Fibroblast of skin of left biceps (primary cell): ENCODE measurements around the gene GRIN1.
"Not testable (repeated sequence)": the region's sequence is repeated elsewhere in the genome, so short reads cannot be mapped to it uniquely, and the experiment has no call there.

Experiments
- DNase-seq, 2 experiments: peaks; one replicate each; pipeline ENCODE4 v3.0.0-alpha.2; 2013; ENCODE audit warnings: low read depth in 2 of 2

The GRIN1 gene

DNA sequence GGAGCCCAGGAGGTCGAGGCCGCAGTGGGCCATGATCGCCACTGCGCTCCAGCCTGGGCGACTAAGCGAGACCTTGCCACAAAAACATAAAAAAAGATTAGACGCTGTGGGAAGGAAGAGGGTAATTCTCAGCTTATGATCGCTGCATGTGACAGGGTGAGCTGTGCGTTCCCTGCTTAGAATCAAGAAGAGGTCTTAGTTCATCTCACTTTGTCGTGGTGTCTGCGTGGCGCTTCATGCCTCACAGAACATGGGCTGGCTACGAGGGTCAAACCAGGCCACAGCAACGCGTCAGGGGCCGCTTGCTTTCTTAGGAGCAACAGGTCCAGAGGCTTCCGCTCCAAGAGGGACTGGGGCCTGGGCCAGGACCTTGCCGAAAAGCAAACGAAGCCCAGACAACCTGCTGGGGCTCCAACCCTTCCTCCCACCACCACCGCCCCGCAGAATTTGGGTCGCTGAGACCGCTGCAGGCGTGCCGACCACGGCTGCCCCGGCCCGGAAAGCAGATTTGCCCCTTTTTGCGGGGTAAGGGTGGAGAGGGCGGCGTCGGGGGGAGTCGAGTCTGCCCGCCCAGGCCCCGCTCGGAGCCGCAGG is 10.0 kb upstream of the GRIN1 start:
- DNase-seq: no peak

DNA sequence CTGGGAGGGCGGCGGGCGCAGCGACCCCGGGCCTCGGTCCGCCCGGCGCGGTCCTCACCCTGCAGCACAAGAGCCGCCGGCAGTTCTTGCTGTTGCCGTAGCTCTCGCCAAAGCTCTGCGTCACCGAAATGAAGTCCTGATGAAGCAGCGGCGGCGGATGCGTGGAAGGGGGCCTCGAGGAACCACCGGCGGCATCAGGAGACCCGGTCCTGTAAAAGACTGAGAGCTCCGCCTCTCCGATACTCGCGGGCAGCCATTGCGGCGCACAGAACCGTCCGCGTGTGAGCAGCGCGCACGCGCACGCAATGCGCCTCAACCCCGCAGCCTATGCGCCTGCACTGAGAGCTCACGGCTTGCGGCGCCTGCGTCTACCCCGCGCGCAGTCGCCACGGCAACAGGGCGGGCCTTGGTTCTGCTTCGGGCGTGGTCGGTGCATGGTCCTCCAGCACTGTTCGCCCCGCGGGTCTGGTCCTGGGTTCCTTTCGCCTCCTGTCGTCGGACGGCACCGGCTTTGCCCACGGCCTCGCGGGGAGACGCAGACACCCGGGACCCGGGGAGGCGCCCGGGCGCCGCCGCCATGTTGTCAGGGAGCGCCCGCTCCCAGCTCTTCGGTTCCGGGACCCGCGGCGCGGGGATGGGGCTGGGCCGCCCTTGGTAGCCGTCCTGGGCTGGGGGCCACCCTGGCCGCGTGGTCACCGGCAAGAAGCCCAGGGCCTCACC is 9.3 kb upstream of the GRIN1 start:
- DNase-seq: peak; percentile 67 to 71

DNA sequence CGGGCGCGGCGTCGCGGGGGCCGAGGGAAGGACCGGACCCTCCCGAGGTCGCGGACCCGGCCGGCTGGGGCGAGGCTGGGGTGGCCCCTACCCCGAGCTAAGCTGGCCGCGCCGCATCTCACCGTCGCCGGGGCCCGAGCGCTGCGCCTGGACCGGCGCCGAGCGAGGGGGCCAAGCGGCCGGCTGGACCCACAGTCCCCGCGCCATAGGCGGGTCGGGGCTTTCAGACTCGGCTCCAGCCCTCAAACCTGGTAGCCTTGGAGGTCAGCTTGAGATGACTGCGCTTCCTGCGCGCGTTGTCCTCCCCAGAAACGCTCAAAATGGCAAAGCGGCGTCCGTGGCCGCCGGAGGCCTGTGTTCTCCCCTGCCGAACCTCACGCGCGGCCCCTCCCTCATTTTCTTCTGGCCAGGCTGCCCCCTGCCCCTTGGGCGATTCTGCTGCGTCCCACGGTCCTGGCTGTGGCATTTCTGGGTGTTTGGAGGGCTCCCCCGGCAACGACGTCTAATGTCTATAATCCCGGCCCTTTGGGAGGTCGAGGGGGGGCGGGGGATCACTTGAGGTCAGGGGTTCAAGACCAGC is 8.7 kb upstream of the GRIN1 start:
- no peak for DNase-seq

DNA sequence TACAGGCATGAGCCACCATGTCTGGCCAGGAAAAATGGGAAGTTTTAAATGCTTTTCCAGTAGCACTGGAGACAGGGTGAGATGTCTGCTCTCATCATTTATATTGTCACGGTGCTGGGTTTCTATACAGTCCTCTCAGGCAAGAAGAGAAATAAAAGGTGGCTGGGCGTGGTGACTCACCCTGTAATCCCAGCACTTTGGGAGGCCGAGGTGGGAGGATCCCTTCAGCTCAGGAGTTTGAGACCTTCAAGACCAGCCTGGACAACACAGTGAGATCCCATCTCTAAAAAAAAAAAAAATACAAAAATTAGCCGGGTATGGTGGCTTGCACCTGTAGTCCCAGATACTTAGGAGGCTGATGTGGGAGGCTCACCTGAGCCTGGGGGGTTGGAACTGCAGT is 4.8 kb upstream of the GRIN1 start:
- no peak for DNase-seq

DNA sequence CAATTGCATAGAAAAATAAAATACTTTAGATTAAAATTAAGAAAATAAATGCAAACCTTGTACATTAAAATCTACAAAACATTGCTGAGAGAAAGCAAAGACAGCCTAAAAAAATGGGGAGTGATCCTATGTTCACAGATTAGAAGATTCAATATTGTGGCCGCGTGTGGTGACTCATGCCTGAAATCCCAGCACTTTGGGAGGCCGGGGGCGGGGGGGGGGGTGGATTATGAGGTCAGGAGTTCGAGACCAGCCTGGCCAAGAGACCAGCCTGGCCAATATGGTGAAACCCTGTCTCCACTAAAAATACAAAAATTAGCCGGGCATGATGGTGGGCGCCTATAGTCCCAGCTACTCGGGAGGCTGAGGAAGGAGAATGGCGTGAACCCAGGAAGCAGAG is 3.8 kb upstream of the GRIN1 start:
- DNase-seq: not testable (repeated sequence)

DNA sequence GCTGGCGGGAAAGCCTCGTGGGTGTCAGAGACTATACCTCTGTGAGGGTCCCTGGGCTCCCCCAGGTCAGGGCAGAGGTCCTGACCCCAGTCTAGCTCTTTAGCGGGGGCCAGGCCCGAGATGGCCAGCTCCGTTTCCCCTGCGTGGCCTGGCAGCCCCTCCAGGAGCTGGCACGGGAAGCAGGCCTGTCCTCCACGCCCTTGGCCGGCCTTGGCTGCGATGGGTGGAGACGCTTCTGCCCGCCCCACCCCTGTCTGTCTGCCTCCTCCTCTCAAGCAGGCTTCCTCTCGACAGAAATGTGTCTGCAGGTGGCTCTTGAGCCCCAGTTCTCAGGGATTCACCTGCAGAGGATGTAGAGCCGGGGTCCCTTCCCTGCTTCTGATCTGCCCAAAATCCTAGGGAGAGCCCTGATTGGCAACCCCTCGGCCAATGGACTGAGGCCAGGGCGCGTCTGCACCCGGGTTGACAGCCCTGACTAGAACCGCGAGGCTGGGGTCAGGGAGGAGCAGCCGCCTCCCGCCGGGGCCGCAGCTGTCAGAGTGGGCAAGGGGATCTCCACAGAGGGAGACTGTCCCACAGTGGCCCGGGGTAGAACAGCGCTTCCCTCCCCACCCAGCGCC is 2.6 kb upstream of the GRIN1 start:
- no peak for DNase-seq

DNA sequence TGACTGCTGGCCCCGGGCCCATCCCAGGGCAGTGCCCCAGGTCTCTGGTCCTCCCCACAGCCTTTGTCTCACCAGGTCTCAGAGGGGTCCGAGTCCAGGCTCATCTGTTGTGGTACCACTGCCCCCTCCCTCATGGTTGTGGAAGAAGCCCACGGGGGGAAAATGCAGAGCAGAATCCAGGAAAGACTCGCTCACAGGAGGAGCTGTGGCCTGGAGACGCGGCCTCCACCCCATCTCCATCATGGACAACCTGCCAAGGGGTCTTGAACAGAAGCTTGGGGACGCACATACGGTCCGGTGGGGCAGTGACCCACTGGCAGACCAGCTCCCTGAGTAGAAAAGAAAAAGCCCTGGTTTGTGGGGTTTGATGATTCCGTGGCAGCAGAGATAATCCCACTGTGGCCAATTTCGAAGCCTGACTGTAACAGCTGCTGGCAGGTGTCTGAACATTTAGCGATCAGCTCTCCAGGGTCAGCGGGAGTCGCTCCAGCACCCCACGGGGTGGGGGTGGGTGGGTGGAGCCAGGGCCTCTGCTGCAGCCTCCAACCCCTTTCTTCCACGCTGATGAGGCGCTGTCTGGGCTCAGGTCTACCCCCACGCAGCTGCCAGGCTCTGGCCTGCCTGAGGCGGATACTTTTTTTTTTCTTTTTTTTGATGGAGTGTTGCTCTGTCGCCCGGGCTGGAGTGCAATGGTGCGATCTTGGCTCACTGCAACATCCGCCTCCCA is 1.9 kb upstream of the GRIN1 start:
- no peak for DNase-seq

DNA sequence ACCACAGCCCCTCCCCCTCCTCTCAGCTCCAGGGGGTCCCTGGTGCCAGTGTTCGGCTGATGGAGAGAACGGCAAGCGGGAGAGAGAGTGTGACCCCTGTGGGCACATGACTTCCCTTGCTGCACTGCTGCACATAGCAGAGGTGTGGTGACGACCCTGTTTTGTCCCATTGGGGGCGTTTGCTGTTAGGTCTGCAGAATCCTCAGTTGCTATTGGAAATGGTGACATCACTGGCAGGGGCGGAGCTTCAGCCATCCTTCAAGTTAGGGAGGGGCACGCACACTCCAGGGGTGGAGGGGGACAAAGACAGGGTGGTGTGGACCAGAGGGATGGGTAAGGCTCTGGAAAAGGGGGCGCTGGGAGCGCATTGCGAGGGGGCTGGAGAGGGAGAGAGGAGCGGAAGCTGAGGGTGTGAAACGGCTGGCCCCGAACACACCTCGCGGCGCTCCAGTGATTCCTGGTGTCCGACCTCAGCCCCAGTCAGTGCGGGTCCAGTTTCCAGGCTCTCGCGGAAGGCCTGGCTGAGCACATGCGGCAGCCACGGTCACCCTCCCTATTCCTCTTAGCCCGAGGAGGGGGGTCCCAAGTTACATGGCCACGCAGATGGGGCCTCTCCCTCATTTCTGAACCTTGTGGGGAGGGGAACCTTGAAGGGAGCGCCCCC is 764 bp upstream of the GRIN1 start:
- no peak for DNase-seq

DNA sequence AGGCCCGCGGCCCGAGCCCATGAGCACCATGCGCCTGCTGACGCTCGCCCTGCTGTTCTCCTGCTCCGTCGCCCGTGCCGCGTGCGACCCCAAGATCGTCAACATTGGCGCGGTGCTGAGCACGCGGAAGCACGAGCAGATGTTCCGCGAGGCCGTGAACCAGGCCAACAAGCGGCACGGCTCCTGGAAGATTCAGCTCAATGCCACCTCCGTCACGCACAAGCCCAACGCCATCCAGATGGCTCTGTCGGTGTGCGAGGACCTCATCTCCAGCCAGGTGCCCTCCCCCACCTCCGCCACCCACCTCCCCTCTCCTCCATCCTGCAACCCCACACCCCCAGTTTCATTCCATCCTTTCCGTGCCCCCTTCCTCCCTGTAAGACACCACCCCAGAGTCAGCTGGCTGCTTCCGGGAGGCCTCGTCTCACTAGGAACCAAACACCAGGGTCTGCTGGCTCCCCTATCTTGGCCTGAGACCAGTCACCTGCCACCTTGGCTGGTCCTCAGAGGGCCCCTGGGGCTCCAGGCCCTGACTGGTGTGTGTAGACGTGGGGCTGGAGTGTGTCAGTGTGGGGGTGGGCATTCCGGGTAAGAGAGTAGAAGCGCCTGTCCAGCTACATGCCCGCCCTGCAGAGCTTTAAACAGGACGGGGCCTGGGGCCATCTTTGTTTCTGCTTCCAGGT is 655 bp downstream of the GRIN1 start:
- DNase-seq: no peak

DNA sequence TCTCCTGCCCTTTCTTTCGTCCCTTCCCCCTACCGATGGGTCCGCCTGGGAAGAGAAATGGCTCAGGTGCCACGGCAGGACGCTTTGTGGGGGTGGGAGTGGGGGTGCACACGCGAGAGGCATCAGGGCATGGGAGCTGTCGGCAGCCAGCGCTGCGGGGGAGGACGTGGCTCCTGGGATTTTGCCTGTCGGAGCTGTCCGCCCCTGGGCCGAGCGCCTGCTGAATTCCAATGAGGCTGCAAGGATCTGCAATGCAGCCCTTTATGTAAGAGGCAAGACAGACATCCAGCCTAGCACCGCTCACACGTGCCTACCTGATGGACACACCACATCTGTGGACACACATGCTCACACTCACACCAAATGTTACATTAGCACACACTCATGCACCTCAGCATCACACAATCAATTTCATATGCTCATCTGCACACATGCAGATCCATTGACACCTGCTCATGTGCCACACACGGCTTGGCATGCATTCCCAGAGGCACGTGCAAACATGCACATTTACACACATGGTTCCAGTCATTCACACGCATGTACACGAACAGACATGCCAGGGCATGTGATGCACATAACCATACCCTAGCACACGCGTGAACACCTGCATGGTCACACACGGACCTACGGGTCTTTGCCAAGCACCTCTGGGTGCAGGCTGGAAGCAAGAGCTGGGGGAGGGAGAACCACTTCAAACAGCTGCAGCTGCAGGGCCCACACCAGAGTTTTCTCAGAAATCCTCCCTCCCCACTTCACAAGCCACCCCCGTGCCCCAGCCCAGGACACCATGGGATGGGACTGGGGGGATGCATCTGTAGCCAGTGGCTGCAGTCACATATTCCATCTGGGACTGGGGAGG is 1.4 kb downstream of the GRIN1 start:
- no peak for DNase-seq

DNA sequence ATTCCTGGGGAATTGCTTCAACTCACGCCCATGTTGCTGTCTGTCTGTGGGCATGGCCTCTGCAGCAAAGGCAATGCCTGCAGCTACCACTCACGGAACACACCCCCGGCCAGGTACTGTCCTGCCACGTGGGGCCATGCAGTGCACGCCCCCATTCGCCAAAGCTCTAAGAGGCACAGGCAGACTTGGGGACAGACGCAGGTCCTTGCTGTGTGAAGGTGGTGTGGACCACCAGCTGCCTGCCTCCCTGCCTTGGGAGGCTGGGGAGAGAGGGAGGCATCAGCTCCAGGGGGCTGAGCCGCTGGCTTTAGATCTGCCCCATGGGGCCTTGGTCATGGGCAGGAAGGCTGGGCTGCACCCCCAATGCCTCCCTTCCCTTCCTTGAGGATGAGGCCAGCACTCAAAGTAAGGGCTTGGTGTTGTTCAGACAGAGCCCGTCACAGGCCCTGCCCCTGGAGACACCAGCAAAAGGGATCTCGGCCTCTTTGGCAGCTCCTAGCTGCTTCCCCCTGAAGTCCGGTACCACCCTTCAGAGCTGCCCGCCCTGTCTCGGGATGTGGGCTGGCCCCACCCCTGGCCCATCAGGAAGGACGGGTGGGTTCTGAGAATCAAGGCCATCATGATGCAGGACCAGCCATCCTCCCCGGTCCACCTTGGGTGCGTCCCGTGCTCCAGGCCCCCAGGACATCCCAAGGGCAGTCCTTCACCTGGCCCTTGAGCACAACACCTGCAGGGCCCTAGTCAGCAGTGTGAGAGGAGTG is 2.3 kb downstream of the GRIN1 start:
- DNase-seq: no peak

DNA sequence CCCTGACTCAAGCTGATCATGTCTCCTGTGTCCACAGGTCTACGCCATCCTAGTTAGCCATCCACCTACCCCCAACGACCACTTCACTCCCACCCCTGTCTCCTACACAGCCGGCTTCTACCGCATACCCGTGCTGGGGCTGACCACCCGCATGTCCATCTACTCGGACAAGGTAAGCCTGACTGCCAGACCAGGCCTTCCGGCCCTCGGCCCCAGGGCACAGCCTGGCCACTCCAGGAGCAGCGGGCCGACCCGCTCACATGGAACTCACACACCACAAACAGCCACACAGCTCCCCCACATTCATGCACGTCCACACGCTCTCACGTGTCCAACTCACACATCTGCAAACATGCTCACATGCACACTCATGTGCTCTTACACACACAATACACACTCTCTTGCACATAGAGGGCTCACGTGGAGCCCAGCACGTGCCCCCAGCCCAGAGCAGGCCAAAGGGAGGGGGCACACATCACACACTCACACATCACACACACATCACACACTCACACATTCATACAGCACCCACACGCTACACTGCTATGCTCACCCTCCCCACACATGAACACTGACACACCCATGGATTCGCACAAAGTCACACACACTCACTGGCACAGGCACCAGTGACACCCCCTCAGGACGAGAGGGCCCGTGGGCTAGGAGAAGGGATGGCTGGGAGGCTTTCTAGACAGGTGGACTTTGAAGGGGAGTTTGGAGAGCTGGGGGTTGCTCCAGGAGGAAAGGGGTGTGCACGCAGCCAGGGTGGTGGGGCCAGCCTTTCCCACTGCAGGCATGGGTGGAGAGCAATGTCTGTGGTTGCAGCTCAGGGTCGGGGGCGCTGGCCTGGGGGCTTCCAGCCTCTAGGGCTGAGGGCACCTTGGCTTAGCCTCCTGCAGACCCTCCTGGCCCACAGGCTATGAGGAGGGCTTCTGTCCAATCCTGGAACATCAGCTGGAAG is 3.3 kb downstream of the GRIN1 start:
- DNase-seq: no peak

DNA sequence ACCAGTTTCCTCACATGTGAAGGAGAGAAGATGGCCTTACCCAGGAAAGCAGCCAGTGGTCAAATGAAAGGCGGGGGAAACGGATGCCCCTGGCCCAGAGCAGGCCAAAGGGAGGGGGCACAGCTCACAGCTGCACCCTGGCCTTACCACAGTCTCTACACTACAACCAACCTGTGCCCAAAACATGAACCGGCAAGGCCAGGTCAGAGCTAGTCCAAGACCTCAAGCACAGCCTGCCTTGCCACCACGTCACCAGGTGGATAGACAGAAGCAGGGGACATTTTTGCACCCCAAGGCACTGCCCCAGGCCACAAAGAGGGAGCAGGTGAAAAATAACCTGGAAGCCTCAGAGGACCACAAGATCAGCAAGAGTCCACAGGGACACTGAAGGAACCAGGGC is 4.5 kb downstream of the GRIN1 start:
- DNase-seq: no peak

DNA sequence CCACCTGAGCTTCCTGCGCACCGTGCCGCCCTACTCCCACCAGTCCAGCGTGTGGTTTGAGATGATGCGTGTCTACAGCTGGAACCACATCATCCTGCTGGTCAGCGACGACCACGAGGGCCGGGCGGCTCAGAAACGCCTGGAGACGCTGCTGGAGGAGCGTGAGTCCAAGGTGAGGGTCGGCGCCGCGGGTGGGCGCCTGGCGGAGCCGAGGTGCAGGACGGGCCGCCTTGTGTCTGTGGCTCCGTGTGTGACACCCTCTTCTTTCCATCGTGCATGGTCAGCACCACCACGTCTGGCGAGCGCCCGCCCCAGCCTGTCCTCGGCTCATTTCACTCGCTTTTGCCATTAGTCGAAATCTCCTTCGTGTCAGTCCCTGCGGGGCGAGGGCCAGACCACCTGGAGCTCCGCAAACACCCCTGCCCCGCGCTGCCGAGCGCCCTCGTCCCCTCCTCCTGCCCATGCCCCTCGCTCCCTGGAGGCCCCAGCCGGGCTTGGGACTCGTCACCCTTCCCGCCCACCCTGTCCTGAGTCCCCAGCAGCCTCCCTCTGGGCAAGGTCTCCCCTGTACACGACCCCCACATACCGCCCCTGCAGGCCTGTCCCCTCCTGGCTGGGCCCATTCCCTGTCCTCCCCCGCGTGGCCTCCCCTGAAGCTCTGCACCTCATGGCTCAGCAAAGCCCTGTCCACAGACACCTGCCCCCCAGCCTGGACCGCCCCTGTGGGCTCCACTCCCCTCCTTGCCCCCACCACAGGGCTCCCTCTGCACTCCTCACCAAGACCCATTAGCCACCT is 7.0 kb downstream of the GRIN1 start:
- DNase-seq: no peak

DNA sequence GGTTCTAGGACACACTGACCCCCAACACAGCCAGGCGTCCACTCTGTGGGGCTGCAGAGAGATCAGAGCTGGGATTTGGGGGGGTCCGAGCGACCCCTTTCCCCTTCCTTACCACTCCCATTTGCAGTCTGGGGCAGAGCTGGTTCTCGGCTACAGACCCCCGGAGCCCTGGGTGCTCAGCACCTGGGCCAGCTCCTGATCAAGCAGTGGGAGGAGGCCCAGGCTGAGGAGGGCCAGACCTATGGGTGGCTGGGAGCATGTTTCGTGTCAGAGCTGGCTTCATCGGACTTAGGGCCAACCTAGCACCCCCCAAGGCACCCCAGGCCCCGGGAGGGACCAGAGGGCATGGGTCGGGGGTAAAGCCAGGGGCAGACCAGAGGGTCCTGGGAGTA is 7.6 kb downstream of the GRIN1 start:
- DNase-seq: no peak

DNA sequence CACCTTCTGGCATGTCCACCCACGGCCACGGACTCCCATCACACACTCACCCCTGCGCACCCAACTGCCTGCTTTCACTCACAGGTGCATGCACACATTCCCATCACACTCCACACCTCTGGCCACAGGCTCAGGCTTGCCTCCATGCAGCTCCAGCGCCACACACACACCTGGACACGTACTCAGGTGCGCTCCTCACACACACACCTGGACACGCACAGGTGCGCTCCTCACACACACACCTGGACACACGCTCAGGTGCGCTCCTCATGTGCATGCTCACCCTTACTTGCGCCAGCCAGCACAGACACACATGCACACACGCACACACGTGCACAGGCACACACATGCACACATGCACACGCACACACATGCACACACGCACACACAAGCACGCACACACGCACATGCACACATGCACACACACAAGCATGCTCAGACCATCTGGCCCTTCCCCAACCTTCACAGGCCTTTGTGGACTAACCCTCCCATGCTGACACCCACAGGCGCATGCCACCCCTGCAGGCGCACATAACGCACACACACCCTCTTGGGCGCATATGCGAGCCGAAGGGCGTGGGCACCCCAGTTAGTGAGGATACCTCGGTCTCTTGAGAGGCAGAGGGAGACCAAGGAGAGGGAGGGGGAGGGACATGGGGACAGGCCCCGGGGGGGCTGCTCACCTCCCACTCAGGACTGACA is 8.3 kb downstream of the GRIN1 start:
- no peak for DNase-seq

DNA sequence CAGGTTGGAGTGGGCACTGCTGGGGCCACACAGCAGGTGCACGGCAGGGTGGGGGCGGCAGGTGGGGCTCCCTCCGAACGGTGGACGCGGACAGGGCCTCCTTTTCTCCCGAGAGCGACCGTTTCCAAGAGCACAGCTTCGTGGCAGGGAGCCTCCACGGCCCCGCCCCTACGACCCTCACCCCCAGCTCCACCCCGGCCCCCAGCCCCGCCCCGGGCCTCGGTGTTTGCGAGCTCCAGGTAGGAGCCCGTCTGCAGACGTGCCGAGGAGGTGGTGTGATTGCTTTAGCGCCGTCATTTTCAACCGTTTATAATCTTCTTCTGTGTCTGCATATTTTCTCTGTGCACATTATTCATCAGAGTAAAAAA is 8.8 kb downstream of the GRIN1 start:
- DNase-seq: no peak
